Right lobe of liver (tissue), 4 donors: ENCODE measurements around the gene INPP5B.

Experiments used
- POLR2A ChIP-seq: fragments of 450-650 bp; IDR thresholded peaks from one replicate; pipeline ENCODE4 v1.6.1; 2017; ENCODE audit warnings: antibody characterized with exemption, mild to moderate bottlenecking
- TF ChIP-seq, protein P1 (sequence below), 4 donors: fragments of 200-600 bp in 3 of 4; fragments of 450-650 bp in 1 of 4; IDR thresholded peaks; one replicate each; pipeline versions ENCODE4 v1.5.1 to v1.8.0; 2016 to 2022; ENCODE audit warnings: antibody characterized with exemption in 4 of 4, mild to moderate bottlenecking in 2 of 4
- donor health status: DM: no; HTN: no; CAD: no.
- donor health status: DM: no; HTN: no; CAD: no.
- donor health status: DM: no; HTN: yes; CAD: no.

DNA sequence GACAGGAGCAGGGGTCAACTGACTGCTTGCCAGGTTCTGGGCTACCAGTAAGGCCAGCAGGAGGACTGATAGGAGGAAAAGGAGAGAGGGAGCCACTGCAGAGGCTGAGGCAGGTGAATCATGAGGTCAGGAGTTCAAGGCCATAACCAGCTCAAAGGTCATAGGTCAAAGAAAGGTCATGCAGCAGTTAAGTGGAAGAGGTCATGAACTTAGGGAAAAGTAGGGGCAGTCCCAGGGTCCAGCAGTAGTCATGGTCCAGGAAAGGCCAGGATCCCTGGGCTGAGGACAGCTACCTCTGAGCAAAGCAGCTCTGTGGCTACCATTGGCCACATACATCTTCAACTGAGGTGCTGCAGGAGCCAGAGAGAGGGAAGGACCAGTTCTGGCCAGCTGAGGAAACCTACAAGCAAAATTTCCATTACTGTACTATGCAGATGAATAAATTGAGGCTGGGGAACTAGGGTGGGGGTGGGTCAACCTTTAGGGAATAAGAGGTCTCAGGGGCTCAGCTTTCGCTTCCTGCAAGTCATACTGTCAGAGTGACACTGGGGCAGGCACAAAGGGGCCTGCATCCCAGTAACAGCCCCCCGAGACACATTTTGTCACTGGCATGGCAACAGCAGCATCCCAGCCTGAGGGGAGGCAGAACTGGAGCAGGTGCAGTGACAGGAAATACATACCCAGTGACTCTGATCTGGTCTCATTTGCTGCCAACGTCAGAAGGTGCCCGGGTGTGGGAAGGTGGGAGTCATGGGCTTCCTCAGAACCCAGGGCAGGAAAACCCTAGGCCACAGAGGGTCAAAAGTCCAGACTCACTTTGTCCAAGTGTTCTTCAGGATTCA lies 5.2 kb upstream of the INPP5B start:
- TF ChIP-seq, protein P1, sequence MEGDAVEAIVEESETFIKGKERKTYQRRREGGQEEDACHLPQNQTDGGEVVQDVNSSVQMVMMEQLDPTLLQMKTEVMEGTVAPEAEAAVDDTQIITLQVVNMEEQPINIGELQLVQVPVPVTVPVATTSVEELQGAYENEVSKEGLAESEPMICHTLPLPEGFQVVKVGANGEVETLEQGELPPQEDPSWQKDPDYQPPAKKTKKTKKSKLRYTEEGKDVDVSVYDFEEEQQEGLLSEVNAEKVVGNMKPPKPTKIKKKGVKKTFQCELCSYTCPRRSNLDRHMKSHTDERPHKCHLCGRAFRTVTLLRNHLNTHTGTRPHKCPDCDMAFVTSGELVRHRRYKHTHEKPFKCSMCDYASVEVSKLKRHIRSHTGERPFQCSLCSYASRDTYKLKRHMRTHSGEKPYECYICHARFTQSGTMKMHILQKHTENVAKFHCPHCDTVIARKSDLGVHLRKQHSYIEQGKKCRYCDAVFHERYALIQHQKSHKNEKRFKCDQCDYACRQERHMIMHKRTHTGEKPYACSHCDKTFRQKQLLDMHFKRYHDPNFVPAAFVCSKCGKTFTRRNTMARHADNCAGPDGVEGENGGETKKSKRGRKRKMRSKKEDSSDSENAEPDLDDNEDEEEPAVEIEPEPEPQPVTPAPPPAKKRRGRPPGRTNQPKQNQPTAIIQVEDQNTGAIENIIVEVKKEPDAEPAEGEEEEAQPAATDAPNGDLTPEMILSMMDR (IDR thresholded peaks at IDR 0.05): no peak
- TF ChIP-seq POLR2A: no peak
